ENCODE data around the gene CDIPT. TPM values are rescaled to one million over a fixed set of nuclear protein-coding genes. Genes with fewer than 3 reads are reported as not detected.
A peak's percentile ranks its signal among the peaks of the same experiment; 100 is the strongest.
"Not testable (repeated sequence)": the region's sequence is repeated elsewhere in the genome, so short reads cannot be mapped to it uniquely, and the experiment has no call there.

CDIPT gene
- total RNA-seq, 1 experiment from 2014 or later, result 29.6 TPM

GRCh38 chr16:29900102-29900887 lies 37.3 kb upstream of the CDIPT start, which contains the start of gene ASPHD1:
TSS of gene ASPHD1 (plus strand) at chr16:29900488. CDS start at chr16:29900972, 484 bp downstream.
- no peaks in the 10 kb centered on the region for H3K9me3 ChIP-seq (replicated peaks)
- H3K4me1 ChIP-seq, result no peaks in the 10 kb centered on the region
- DNase-seq, result peak; percentile 67 to 73
- no peaks in the 10 kb centered on the region for H3K27me3 ChIP-seq
- H3K4me3 ChIP-seq, result peak within 1 kb of the TSS; percentile 50
- no peaks in the 10 kb centered on the region for H3K36me3 ChIP-seq
- H3K27ac ChIP-seq, result no peak within 1 kb of the TSS

- Histone ChIP-seq H3K27ac (no peak within 1 kb of the TSS), H3K9me3 (replicated peaks) (no peaks in the 10 kb centered on the region), H3K4me3 (peak within 1 kb of the TSS; percentile 50), H3K4me1 (no peaks in the 10 kb centered on the region), H3K36me3 (no peaks in the 10 kb centered on the region), H3K27me3 (no peaks in the 10 kb centered on the region)
- no peak for DNase-seq
Observed at GRCh38 chr16:29899516-29900101, 36.6 kb upstream of the CDIPT start, which contains the start of gene SEZ6L2. TSS of gene SEZ6L2 (minus strand) at chr16:29899550. CDS start at chr16:29899019, 531 bp downstream.

GRCh38 chr16:29898804-29899515 lies 35.9 kb upstream of the CDIPT start:
- no peak overlapping the region for H3K27ac ChIP-seq
- no peak for DNase-seq

GRCh38 chr16:29898135-29898803 lies 35.2 kb upstream of the CDIPT start:
- H3K4me1 ChIP-seq, result no peaks in the 10 kb centered on the region
- H3K36me3 ChIP-seq, result no peaks in the 10 kb centered on the region
- no peaks in the 10 kb centered on the region for H3K9me3 ChIP-seq (replicated peaks)
- no peak for DNase-seq
- no peak overlapping the region for H3K4me3 ChIP-seq
- no peaks in the 10 kb centered on the region for H3K27me3 ChIP-seq
- H3K27ac ChIP-seq, result no peak overlapping the region

More at GRCh38 chr16:29898804-29899515, 35.9 kb upstream of the CDIPT start:
- no peaks in the 10 kb centered on the region for H3K4me1 ChIP-seq
- H3K4me3 ChIP-seq, result no peak overlapping the region
- no peaks in the 10 kb centered on the region for H3K27me3 ChIP-seq
- H3K36me3 ChIP-seq, result no peaks in the 10 kb centered on the region
- no peaks in the 10 kb centered on the region for H3K9me3 ChIP-seq (replicated peaks)

GRCh38 chr16:29897333-29897732 lies 34.3 kb upstream of the CDIPT start:
- Histone ChIP-seq H3K36me3 (no peaks in the 10 kb centered on the region), H3K27ac (no peak overlapping the region), H3K9me3 (replicated peaks) (no peaks in the 10 kb centered on the region), H3K4me1 (no peaks in the 10 kb centered on the region), H3K27me3 (no peaks in the 10 kb centered on the region), H3K4me3 (no peak overlapping the region)
- no peak for DNase-seq

- no peak overlapping the region for H3K4me3 ChIP-seq
- H3K36me3 ChIP-seq, result no peaks in the 10 kb centered on the region
- H3K9me3 ChIP-seq (replicated peaks), result no peaks in the 10 kb centered on the region
- no peaks in the 10 kb centered on the region for H3K27me3 ChIP-seq
- no peak for DNase-seq
- no peak overlapping the region for H3K27ac ChIP-seq
- no peaks in the 10 kb centered on the region for H3K4me1 ChIP-seq
Observed at GRCh38 chr16:29896841-29897240, 33.8 kb upstream of the CDIPT start.

- Histone ChIP-seq H3K36me3 (no peaks in the 10 kb centered on the region), H3K4me1 (no peaks in the 10 kb centered on the region), H3K4me3 (no peak overlapping the region), H3K9me3 (replicated peaks) (no peaks in the 10 kb centered on the region), H3K27ac (no peak overlapping the region), H3K27me3 (no peaks in the 10 kb centered on the region)
- no peak for DNase-seq
Observed at GRCh38 chr16:29894352-29894751, 31.3 kb upstream of the CDIPT start.

- DNase-seq, result no peak
- Histone ChIP-seq H3K9me3 (replicated peaks) (no peaks in the 10 kb centered on the region), H3K36me3 (no peaks in the 10 kb centered on the region), H3K4me3 (no peak overlapping the region), H3K27me3 (no peaks in the 10 kb centered on the region), H3K27ac (no peak overlapping the region), H3K4me1 (no peaks in the 10 kb centered on the region)
Observed at GRCh38 chr16:29893553-29893952, 30.5 kb upstream of the CDIPT start.

- no peak for DNase-seq
- Histone ChIP-seq H3K36me3 (no peaks in the 10 kb centered on the region), H3K9me3 (replicated peaks) (no peaks in the 10 kb centered on the region), H3K4me3 (no peak overlapping the region), H3K4me1 (no peaks in the 10 kb centered on the region), H3K27me3 (no peaks in the 10 kb centered on the region), H3K27ac (no peak overlapping the region)
Observed at GRCh38 chr16:29892458-29892813, 29.4 kb upstream of the CDIPT start.

- H3K27me3 ChIP-seq, result no peaks in the 10 kb centered on the region
- no peaks in the 10 kb centered on the region for H3K4me1 ChIP-seq
- H3K9me3 ChIP-seq (replicated peaks), result no peaks in the 10 kb centered on the region
- H3K4me3 ChIP-seq, result no peak overlapping the region
- no peak overlapping the region for H3K27ac ChIP-seq
- DNase-seq, result no peak
- no peaks in the 10 kb centered on the region for H3K36me3 ChIP-seq
Observed at GRCh38 chr16:29891525-29892457, 28.8 kb upstream of the CDIPT start.

- not testable (repeated sequence) for H3K9me3 ChIP-seq (replicated peaks); H3K36me3 ChIP-seq; DNase-seq
Observed at GRCh38 chr16:29889372-29889771, 26.3 kb upstream of the CDIPT start.

GRCh38 chr16:29883987-29884386 lies 21.0 kb upstream of the CDIPT start:
- no peak overlapping the region for H3K4me3 ChIP-seq
- DNase-seq, result no peak
- no peaks in the 10 kb centered on the region for H3K4me1 ChIP-seq
- H3K36me3 ChIP-seq, result no peaks in the 10 kb centered on the region
- H3K9me3 ChIP-seq (replicated peaks), result no peaks in the 10 kb centered on the region
- no peak overlapping the region for H3K27ac ChIP-seq
- H3K27me3 ChIP-seq, result no peaks in the 10 kb centered on the region

More at GRCh38 chr16:29889372-29889771, 26.3 kb upstream of the CDIPT start:
- not testable (repeated sequence) for H3K4me1 ChIP-seq, H3K4me3 ChIP-seq, H3K27me3 ChIP-seq, H3K27ac ChIP-seq

GRCh38 chr16:29881050-29881449 lies 18.0 kb upstream of the CDIPT start:
- Histone ChIP-seq H3K9me3 (replicated peaks) (no peaks in the 10 kb centered on the region), H3K4me3 (no peak overlapping the region), H3K27me3 (no peaks in the 10 kb centered on the region), H3K4me1 (no peaks in the 10 kb centered on the region), H3K27ac (no peak overlapping the region), H3K36me3 (no peaks in the 10 kb centered on the region)
- DNase-seq, result no peak

- no peak for DNase-seq
- Histone ChIP-seq H3K36me3 (no peaks in the 10 kb centered on the region), H3K27ac (no peak overlapping the region), H3K4me3 (no peak overlapping the region), H3K9me3 (replicated peaks) (no peaks in the 10 kb centered on the region), H3K27me3 (no peaks in the 10 kb centered on the region), H3K4me1 (no peaks in the 10 kb centered on the region)
Observed at GRCh38 chr16:29878172-29878571, 15.1 kb upstream of the CDIPT start.

Data from SJCRH30 (cell line).